PC-3 (cell line): ENCODE results near the gene MDM4.

ENCODE experiments used
- EZH2 ChIP-seq: fragments of 300-600 bp; sonication (generic); IDR thresholded peaks from one replicate; pipeline ENCODE4 v1.6.1; 2017; ENCODE audit warnings: antibody characterized with exemption, mild to moderate bottlenecking, low read length; ENCODE audit not compliant: unreplicated experiment
- EZH2phosphoT487 ChIP-seq: fragments of 300-600 bp; sonication (generic); IDR thresholded peaks from 2 replicates; pipeline ENCODE4 v1.6.1; 2018; ENCODE audit warnings: mild to moderate bottlenecking, antibody characterized with exemption, low read length, borderline replicate concordance
- TF ChIP-seq, protein P1 (sequence below): fragments of 300-600 bp; sonication (generic); conservative IDR thresholded peaks from 2 replicates; pipeline ENCODE4 v1.5.1; 2017; ENCODE audit warnings: antibody characterized with exemption, low read depth, mild to moderate bottlenecking, low read length

DNA sequence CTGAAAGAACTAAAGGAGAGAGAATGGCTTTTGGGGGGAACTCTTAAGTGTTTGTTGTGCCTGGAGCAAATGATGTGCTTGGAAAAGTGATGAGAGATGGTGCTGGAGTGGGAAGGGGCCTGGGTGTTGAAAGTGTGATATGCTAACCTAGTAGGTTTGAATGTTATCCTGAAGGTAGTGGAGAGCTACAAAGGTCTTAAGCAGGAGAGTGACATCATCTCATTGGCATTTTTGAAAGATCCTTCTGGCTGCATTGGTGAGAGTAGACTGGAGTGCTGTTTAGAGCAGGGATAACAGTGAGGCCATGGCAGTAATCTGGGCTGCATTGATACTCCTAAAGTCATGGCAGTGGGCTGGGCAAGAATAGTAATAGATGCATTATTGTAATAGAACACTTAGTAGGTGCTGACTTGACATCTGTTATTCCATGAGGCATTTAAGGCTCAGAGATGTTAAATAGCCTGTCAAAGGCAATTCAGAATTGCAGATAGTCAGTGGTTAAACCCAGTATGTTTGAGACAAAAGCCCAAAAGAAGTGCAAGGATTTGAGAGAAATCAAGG, 44.5 kb downstream of the MDM4 start:
- TF ChIP-seq, protein P1, sequence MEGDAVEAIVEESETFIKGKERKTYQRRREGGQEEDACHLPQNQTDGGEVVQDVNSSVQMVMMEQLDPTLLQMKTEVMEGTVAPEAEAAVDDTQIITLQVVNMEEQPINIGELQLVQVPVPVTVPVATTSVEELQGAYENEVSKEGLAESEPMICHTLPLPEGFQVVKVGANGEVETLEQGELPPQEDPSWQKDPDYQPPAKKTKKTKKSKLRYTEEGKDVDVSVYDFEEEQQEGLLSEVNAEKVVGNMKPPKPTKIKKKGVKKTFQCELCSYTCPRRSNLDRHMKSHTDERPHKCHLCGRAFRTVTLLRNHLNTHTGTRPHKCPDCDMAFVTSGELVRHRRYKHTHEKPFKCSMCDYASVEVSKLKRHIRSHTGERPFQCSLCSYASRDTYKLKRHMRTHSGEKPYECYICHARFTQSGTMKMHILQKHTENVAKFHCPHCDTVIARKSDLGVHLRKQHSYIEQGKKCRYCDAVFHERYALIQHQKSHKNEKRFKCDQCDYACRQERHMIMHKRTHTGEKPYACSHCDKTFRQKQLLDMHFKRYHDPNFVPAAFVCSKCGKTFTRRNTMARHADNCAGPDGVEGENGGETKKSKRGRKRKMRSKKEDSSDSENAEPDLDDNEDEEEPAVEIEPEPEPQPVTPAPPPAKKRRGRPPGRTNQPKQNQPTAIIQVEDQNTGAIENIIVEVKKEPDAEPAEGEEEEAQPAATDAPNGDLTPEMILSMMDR, result no peak
- no peak for TF ChIP-seq EZH2
- no peak for TF ChIP-seq EZH2phosphoT487
